ENCODE results near the gene AEN.

The AEN gene

GRCh38 chr15:88649753-88650551 lies 28.8 kb downstream of the AEN start:
- Histone ChIP-seq H3K36me3 (ENCODE audit: control insufficient read depth, insufficient read depth, low read length) (no peaks in the 10 kb centered on the region), H3K4me2 (ENCODE audit: low read length) (no peak overlapping the region), H3K9me3 (ENCODE audit: control insufficient read depth, low read length) (no peaks in the 10 kb centered on the region), H3K4me1 (peaks cover 2% of the 10 kb centered on the region), H2AFZ (peak overlapping the region; percentile 29), H3K79me2 (no peaks in the 10 kb centered on the region), H3K27ac (peak overlapping the region; percentile 44), H3K9ac (no peak overlapping the region), H3K4me3 (ENCODE audit: low read depth, low read length) (no peak overlapping the region), H3K27me3 (ENCODE audit: control insufficient read depth, insufficient read depth, low read length) (no peaks in the 10 kb centered on the region)
- TF ChIP-seq CTCF (IDR thresholded peaks at IDR 0.05), result no peak

- no peak overlapping the region for H3K4me2 ChIP-seq (ENCODE audit: low read length)
- peaks cover 2% of the 10 kb centered on the region for H3K4me1 ChIP-seq
- no peak overlapping the region for H3K4me3 ChIP-seq (ENCODE audit: low read depth, low read length)
- no peak overlapping the region for H3K9ac ChIP-seq
- H3K9me3 ChIP-seq (ENCODE audit: control insufficient read depth, low read length), result no peaks in the 10 kb centered on the region
- no peak for TF ChIP-seq CTCF (IDR thresholded peaks at IDR 0.05)
- H3K27ac ChIP-seq, result no peak overlapping the region
- no peaks in the 10 kb centered on the region for H3K27me3 ChIP-seq (ENCODE audit: control insufficient read depth, insufficient read depth, low read length)
- H2AFZ ChIP-seq, result no peak overlapping the region
- no peaks in the 10 kb centered on the region for H3K79me2 ChIP-seq
- H3K36me3 ChIP-seq (ENCODE audit: control insufficient read depth, insufficient read depth, low read length), result no peaks in the 10 kb centered on the region
These were observed 29.4 kb downstream of the AEN start for GRCh38 chr15:88650556-88650955.

- TF ChIP-seq CTCF (IDR thresholded peaks at IDR 0.05), result no peak
- Histone ChIP-seq H3K4me1 (peaks cover 2% of the 10 kb centered on the region), H3K4me2 (ENCODE audit: low read length) (no peak overlapping the region), H3K36me3 (ENCODE audit: control insufficient read depth, insufficient read depth, low read length) (no peaks in the 10 kb centered on the region), H3K79me2 (no peaks in the 10 kb centered on the region), H3K9me3 (ENCODE audit: control insufficient read depth, low read length) (no peaks in the 10 kb centered on the region), H3K4me3 (ENCODE audit: low read depth, low read length) (no peak overlapping the region), H3K27ac (no peak overlapping the region), H3K27me3 (ENCODE audit: control insufficient read depth, insufficient read depth, low read length) (no peaks in the 10 kb centered on the region), H2AFZ (no peak overlapping the region), H3K9ac (no peak overlapping the region)
These were observed 30.1 kb downstream of the AEN start for GRCh38 chr15:88651136-88651732.

- Histone ChIP-seq H2AFZ (no peak overlapping the region), H3K4me1 (peaks cover 2% of the 10 kb centered on the region), H3K9ac (no peak overlapping the region), H3K36me3 (ENCODE audit: control insufficient read depth, insufficient read depth, low read length) (no peaks in the 10 kb centered on the region), H3K9me3 (ENCODE audit: control insufficient read depth, low read length) (no peaks in the 10 kb centered on the region), H3K79me2 (no peaks in the 10 kb centered on the region), H3K4me3 (ENCODE audit: low read depth, low read length) (no peak overlapping the region), H3K4me2 (ENCODE audit: low read length) (no peak overlapping the region), H3K27ac (no peak overlapping the region), H3K27me3 (ENCODE audit: control insufficient read depth, insufficient read depth, low read length) (no peaks in the 10 kb centered on the region)
- TF ChIP-seq CTCF (IDR thresholded peaks at IDR 0.05), result no peak
These were observed 30.8 kb downstream of the AEN start for GRCh38 chr15:88651971-88652370.

All from parathyroid adenoma (tissue), 2 donors.